Measurements from ENCODE around the gene ARPC5L.
"Not testable (repeated sequence)": the region's sequence is repeated elsewhere in the genome, so short reads cannot be mapped to it uniquely, and the experiment has no call there.

ARPC5L gene

DNA sequence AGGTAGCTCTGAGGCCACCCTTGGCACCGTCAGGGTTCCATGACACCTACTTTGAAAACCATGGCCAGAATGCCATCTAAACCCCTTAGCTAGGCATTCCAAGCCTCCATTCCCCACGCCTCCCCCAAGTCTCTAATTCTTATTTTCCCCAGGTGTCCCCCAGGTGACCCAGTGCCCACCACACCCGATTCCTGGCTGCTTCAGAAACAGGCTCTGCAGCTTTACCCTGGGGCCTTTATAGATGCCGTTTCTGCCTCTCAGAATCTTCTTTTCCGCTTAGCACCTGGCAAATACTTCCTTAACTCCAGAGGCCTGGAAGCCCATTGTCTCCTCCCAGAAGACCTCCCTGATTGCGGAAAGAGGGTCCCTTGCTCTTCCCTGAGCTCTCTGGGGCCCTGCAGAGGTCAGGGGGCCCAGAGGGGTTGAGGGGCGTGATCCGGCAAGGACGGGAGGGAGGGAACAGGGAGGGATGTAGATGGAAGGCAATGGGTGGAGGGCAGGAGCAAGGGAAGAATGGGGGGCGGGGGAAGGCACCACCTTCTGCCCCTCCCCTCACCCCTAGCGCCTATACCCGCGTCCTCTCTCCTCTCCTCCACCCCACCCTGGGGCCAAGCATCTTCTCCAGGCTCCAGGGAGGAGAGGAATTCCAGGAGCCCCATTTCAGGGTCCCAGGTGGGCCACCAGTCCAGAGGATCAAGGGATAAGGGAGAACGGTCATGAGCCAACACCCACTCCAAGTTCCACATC, 20.7 kb upstream of the ARPC5L start:
- DNase-seq: no peak

DNA sequence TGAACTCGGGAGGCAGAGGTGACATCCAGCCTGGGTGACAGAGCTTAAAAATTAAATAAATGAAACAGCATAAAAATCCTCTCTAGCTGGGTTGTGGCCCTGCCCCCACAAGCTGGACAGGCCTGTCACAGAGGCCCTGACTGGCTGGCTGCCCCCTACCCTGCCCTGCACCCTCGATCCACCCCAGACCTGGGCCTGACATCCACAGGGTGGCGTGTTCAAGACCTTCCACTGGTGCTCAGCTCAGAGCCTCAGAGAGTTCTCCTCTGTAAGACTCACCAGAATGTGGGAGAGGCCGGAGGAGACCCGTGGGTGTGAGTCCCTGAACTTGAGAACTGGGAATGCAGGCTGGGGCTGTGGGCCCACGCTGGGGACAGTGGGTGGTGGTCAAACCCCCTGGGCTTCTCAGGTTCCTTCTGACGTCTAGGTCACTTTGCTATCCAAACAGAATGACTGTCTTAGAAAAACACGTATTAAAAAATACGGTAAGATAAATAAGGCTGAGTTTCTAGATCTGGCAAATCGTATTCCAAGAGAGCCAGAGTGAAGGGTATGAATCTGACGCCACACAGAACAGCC, 18.4 kb upstream of the ARPC5L start:
- no peak for DNase-seq

DNA sequence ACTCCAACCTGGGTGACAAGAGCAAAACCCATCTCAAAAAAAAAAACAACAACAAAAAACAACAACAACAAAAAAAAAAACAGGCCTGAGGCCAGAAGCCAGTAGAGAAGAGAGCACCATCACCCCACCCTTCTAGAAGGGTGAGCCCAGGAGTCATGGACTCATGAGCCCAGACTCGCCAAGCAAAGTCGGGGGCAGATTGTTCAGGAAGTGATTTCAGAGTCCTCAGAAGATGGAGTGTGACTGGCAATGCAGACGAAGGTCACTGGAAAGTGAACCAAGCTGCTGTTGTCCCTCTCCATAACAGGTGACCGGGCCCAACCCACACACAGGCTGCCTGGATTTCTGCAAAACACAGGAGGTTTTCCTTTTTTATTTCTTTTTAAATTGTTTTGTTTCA, 17.6 kb upstream of the ARPC5L start:
- DNase-seq: no peak

DNA sequence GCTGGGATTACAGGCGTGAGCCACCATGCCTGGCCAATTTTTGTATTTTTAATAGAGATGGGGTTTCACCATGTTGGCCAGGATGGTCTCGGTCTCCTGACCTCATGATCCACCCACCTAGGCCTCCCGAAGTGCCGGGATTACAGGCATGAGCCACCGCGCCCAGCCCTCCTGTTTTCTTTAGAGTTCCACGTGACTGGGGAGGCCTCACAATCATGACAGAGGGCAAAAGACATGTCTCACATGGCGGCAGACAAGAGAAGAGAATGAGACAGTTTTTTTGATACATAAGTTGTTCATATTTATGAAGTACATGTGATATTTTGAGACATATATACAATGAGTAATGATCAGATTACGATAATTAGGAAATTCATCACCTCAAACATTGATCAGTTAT, 15.5 kb upstream of the ARPC5L start:
- not testable (repeated sequence) for DNase-seq

DNA sequence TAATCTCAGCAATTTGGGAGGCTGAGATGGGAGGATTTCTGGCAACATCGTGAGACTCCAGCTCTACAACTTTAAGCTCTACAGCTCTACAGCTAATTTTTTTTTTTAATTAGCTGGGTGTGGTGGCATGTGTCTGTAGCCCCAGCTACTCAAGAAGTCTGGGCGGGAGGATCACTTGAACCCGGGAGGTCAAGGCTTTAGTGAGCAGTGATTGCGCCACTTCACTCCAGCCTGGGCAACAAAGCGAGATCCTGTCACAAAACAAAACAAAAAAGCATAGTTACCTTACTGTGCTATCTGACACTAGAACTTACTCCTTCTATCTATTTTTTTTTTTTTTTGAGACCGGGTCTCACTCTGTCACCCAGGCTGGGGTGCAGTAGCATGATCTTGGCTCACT, 15.0 kb upstream of the ARPC5L start:
- no peak for DNase-seq

DNA sequence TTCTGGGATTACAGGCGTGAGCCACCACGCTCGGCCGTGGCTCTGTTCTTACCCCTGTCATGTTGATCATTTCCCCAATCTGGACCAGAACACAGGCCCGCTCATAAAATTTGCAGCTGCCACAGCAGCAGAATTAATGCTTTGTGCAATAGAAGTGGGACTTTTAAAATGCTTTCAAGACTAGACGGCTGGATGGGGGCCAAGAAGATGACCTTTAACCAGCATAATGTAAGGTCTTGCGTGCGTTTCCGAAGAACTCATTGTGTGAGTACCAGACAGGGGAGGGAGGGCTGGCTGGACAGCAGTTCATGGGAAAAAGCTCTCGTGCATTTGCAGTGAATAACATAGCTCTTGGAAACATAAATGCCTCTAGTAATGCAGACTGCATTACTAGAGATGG, 12.1 kb upstream of the ARPC5L start:
- DNase-seq: no peak

DNA sequence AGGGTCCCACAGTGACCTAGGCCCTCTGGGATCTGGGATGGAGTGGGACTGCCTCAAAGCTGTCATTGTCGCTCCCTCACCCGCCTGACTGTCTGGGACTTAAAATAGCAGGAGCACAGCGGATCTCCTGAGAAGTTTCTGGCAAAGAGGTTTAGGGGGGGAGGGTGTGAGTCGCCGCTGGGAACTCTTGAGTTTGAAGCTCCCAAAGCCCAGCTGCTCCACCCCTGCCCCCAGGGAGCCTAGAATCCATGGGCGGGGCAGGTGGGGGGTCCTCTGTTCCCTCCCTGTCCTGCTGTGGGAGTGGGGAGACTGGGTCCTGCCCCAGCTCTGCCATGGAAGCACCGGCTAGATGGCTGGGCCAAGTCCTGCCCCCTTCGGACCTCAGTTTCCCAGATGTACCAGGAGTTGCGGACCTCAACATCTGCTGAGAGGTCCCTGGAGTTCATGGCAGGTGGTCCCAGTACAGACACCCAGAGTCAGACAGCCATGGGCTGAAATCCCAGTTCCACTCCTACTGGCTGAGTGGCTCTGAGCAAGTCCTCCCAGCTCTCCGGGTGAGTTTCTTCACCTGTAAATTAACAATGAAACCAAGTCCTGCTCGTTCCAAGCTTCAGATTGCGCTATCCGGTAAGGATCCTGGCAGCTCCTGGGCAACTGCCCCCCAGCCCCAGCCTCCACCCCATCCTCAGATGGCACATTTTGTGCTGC, 9.7 kb upstream of the ARPC5L start:
- no peak for DNase-seq

DNA sequence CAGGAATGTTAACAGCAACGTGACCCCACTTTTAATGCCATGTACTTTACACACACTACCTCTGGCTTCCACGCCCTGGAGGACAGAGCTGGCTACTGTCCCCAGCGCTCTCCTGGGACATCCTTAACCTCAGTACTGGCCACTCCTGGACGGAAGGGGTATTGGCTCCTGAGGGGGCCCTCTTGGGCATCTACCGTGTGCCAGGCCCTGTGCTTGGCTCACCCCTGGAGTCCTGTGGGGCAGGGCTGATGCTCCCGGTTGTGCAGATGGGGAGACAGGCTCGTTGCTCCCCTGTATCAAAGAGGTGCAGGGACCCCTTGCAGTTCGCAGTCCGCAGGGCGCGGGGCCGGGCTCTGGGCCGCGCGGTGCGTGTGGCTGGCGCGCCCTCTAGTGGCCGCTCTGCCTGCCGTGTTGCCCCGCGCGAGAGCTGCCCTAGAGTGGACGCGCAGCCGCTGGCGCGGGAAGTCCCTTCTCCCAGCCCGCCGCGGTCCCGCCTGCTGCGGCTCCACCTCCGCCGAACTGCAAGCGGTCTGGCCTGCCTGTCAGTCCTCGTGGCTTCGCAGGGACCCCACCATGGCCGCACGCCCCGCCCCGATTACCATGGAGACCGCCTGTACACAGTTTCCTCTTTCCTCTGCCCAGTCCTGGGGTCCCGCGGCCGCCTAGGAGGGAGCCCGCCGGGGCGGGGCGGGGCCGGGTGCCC, 8.9 kb upstream of the ARPC5L start, which contains the start of gene WDR38:
Gene WDR38, plus strand, starts transcription at position 632 of the 703 bp plus-strand sequence. CDS start 72 bp downstream, outside the sequence.
- peak; percentile 40 for DNase-seq

DNA sequence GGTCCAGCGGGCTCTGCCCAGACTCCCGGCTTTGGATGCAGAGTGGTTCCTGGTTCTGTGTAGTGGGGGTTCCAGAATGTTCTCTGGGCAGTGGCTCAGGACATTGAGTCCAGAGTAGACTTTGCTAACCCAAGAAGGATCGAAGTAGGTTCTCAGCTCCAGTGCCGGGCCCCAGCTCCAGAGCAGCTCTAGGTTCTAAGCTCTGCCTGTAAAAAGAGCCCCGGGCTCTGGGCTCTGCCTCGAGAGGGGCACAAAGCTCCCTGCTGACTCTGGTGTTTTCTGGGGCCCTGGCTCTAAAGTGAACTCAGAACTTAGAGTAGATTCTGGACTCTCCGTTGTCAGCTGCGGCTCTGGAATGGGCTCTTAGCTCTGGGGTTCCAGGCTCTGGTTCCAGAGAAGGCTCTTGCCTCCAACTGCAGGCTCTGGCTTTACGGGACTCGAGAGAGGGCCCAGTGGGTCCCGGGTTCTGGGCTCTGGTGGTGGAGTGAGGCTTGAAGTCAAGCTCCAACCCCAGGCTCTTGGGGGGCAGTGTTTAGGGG, 8.3 kb upstream of the ARPC5L start:
- DNase-seq: no peak

DNA sequence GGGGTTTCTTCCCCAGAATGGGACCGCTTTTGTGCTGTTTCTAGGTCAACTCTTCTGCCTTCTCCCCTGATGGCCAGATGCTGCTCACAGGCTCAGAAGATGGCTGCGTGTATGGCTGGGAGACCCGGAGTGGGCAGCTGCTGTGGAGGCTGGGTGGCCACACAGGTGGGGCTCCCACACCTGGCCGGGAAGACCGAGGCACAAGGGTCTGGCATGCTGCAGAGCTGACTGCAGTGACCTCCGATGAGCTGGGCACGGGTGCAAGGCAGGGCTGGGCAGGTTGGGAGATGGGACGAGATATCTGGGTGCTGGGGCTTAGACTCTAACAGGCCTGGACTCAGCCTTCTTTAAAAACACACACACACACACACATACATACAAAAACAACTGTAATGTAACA, 7.8 kb upstream of the ARPC5L start:
- DNase-seq: no peak

DNA sequence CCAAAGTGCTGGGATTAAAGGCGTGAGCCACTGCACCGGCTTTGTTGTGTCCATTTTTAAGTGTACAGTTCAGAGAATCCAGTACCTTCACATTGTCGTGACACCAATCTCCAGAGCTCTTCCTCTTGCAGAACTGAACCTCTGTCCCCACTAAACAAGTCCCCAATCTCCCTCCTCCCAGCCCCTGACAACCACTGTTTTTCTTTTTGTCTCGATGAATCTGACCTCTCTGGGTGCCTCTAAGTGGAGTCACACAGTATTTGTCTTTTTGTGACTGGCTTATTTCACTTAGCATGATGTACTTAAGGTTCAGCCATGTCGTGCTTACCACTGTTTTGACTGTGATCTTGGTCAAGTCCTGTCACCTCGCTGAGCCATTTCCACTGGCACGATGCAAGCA, 7.1 kb upstream of the ARPC5L start:
- no peak for DNase-seq

DNA sequence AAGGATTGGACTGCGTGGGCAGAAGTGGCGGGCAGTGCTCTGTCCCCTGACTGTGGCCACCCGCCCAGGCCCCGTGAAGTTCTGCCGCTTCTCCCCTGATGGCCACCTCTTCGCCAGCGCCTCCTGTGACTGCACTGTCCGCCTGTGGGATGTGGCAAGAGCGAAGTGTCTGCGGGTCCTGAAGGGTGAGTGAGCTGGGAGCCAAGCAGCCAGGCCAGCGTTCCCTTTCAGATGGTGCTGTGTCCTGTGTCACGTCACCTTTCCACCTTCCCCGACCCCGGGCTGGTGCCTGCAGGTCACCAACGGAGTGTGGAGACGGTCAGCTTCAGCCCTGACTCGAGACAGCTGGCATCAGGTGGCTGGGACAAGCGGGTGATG, 6.4 kb upstream of the ARPC5L start:
- DNase-seq: no peak

DNA sequence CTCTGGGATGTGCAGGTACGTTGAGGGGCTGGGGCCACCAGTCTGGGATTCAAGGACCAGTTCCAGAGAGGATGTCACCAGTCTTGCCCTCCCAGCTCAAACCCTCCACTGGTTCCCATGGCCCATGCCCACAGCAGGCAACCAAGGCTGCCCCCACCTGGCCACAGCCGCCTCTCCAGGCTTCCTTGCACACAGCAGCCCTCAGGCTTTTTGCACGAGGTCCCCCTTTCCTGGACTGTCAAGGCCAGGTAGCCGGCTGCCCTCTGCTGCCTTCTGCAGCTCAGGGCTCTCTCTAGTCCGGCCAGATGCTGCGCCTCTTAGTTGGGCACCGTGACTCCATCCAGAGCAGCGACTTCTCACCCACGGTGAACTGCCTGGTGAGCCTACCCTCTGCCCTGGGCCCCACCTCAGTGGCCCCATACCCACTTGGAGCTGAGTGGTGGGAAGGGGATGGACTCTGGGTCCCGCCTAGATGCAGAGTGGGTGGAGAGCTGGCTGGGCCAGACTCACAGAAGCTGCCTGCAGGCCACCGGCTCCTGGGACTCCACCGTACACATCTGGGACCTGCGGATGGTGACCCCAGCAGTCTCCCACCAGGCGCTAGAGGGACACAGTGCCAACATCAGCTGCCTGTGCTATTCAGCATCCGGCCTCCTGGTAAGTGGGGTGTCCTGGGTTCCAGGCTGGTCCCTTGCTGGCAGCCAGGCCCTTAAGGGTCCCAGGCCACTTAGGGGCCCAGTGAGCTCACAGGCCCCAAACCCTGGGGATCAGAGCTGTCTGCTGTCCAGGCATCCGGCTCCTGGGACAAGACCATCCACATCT, 5.8 kb upstream of the ARPC5L start:
- DNase-seq: no peak

DNA sequence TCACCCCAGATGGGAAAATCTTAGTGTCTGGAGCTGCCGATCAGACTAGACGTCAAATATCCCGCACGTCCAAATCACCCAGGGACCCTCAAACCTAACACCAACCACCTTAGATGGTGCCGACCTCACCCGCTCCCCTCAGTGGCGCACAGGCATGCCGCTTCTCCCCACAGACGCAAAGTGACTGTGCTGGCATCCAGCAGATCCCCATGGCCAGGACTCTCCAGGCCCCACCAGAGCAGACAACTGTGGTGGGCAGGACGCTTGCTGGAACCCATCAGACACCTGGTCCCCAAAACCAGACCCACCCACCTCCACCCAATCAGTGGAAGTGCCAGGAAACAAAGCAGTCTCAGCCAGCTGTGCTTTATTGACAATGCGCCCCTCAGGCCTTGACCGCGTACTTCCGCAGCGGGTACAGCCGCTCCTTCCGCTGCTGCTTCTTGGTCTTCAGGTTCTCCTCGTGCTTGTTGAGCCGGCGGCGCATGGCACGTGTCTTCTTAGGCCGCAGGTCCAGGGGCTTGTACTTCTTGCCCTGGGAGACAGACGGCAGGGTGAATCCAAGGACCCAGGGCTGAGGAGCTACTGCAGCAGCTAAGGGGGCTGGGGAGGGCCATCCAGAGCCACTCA, 4.3 kb upstream of the ARPC5L start:
- no peak for DNase-seq

DNA sequence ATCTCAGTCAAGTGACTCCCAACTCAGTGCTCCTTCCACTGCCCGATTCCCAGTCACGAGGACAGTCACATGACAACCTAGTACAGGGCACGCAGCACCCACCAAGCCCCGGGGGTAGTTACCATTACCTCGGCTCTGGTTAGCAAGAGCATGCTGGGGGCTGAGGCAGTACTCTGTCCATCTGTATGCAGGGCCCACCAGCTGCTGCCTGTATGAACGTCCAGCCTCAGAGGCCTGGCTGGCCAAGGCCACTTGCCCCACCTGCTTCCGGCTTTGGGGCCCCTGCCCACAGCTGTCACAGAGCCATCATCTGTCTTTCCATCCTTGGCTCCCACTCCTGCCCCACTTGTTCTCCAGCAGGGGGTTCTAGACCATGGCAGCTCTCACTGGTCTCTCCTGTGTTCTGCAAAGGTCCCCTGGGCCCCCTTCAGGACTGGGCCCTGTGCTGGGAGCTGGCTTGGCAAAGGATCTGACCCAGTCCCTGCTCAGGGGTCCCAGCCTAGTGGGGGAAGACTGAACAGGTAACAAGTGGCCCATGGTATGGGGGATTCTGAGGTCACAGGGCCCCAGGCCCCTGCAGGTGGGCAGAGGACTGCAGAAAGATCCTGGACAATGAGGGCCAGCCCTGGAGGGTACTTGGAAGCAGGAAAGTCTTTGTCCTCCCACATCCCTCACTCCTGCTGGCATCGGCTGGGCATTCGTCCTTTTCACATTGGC, 3.4 kb upstream of the ARPC5L start:
- no peak for DNase-seq

DNA sequence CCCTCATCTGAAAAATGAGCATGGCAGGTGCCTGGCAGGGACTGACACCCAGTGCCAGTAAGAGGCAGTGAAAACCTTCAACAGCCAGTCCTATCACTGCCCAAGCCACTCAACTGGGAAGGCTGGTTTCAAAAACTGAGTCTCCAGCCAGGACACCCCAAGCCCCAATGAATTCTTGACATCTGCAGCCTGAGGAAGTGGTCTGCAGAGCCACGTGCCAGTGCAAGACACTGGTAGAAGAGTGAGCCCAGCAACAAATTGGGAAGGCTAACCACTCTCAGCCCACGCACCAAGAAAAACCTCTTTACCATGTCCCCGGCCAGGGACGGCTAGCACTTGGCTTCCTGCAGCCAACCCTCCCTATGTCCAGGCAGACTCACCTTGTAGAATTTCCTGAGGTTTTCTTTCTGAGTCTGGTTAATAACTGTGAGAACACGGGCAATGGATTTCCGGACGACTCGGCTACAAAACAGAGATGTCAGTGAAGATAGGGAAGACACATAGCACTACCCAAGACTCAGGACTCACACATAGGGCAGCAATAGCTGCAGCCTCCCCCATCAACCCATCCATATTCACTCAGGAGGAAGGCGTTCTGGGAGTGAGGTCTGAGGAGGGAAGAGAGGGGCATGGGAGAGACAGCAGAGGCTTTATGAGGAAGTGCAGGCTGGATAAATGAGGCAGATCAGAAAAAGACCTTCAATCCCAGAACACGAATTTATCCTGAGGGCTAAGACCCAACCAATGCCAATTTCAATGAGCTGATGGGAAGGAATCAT, 1.9 kb upstream of the ARPC5L start:
- no peak for DNase-seq

DNA sequence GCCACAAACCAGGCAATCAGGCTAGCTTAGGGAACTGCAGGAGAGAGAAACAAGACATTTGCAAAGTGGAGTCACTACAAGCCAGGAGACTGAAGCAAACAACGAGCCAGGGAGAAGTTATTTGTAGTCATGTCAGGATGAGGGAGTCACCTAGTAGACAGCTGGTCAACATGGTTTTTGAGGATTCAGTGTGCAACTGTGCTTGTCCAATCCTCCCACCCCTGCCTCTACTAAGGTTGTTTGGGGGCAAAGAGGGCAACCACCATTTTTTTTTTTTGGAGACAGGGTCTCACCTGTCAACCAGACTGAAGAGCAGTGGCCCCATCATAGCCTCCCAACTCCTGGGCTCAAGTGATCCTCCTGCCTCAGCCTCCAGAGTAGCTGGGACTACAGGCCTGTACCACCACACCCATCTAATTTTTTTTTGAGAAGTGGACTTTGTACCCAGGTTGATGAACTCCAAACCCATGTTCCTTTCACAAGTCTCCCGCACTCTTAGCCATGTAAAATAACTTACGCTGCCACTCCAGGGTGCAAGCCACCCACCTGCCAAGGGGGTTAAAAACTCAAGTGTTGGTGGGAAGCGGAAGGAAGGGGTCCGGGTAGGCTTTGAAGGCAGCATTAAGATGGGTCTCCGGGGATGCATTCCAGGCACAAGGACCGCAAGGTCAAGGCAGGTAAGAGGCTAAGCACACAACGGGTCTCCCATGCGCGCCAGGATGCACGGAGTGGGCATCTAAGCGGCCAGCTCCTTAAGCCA, 1.2 kb upstream of the ARPC5L start:
- no peak for DNase-seq

DNA sequence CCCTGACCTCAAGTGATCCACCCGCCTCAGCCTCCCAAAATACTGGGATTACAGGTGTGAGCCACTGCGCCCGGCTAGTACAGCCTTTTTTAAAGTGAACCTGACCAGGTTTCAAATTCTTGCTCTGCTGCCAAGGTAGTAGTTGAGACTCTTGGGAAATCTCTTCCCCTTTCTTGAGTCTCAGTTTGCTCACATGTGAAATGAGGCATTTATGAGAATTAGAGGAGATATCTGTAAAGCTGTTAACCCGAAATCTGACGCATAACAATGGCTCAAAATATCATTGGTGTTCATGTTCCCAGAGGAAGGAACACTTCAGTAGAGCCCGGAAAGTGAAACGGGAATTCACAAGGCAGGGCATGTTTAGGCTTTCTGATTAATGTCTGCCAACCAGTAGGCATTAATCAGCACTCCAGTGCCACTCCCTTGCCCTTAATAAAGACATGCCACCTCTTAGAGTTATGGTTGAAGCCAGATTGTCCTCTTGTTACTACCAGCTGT, 1.5 kb downstream of the ARPC5L start:
- DNase-seq: peak; percentile 56
